ENCODE results near the gene FLVCR2. TPM values are rescaled to one million over a fixed set of nuclear protein-coding genes. Genes with fewer than 3 reads are reported as not detected.

The FLVCR2 gene
- polyA plus RNA-seq, 1 of the 3 experiments (the other 2 are of a cell fraction): 0.05 TPM

- Histone ChIP-seq H3K4me3 (ENCODE audit: low read depth in 2 of 2, low read length in 1 of 2) (no peak overlapping the region), H3K9me3 (no peaks in the 10 kb centered on the region), H3K27ac (ENCODE audit: low read depth in 2 of 2, low read length in 1 of 2) (no peak overlapping the region), H3F3A (replicated peaks; ENCODE audit: insufficient read depth) (no peaks in the 10 kb centered on the region), H3K27me3 (ENCODE audit: insufficient read depth) (peaks cover 19% of the 10 kb centered on the region; the same call in 1 of the 2 replicates), H3K36me3 (replicated peaks in 1 of 2; ENCODE audit: control insufficient read depth in 1 of 2, insufficient read depth in 2 of 2, low read length in 1 of 2) (no peaks in the 10 kb centered on the region), H4K20me1 (ENCODE audit: insufficient read depth) (no peaks in the 10 kb centered on the region), H2AFZ (ENCODE audit: low read depth) (no peak overlapping the region), H3K79me2 (ENCODE audit: insufficient read depth) (no peaks in the 10 kb centered on the region), H3K4me1 (ENCODE audit: control insufficient read depth in 1 of 2, insufficient read depth in 2 of 2, low read depth in 1 of 2, low read length in 1 of 2) (peaks cover 0 to 4% of the 10 kb centered on the region in 2 experiments; a peak in 1 of 4 replicates), H3K4me2 (no peak overlapping the region), H3K9ac (no peak overlapping the region), H3K9me2 (no peaks in the 10 kb centered on the region)
- WGBS (ENCODE audit: low lambda C conversion rate): 68% methylated on average over 5 of the region's 5 CpGs
- CTCF ChIA-PET: interaction anchor here (6.0 to 6.6 kb wide), 2 partner anchors 10 to 87 kb away, joined by 58 to 113 read pairs; partner anchors contain the start of gene FLVCR2
- TF ChIP-seq RAD21 (IDR thresholded peaks at IDR 0.05; ENCODE audit: low read length) (no peak), SMC3 (IDR thresholded peaks at IDR 0.05; ENCODE audit: low read depth, low read length) (no peak), REST (IDR thresholded peaks at IDR 0.05; ENCODE audit: low read depth, low read length) (no peak), RXRA (IDR thresholded peaks at IDR 0.05; ENCODE audit: borderline replicate concordance, low read depth) (no peak), MEF2A (IDR thresholded peaks at IDR 0.05; ENCODE audit: borderline replicate concordance, low read depth) (no peak), FOXJ3 (CRISPR knock-in tag; IDR thresholded peaks at IDR 0.05) (no peak), PBX3 (IDR thresholded peaks at IDR 0.05) (no peak), ZBTB33 (IDR thresholded peaks at IDR 0.05; ENCODE audit: borderline replicate concordance, low read depth) (no peak), TCF12 (IDR thresholded peaks at IDR 0.05) (no peak), CTCF (IDR thresholded peaks at IDR 0.05) (no peak), FOXM1 (IDR thresholded peaks at IDR 0.05; ENCODE audit: low read depth) (no peak), NFIC (IDR thresholded peaks at IDR 0.05; ENCODE audit: borderline replicate concordance) (no peak), RFX5 (IDR thresholded peaks at IDR 0.05; ENCODE audit: low read length) (no peak)
- DNase-seq: no peak
- POLR2A ChIA-PET: no interaction called here
These were observed 13.4 kb upstream of the FLVCR2 start for GRCh38 chr14:75565056-75565455.

All from SK-N-SH (cell line).